HepG2 (cell line): ENCODE results near the gene ZFHX3. TPM values are rescaled to one million over a fixed set of nuclear protein-coding genes. Genes with fewer than 3 reads are reported as not detected.

Source experiments
- KLF15 ChIP-seq: sonication (generic); formaldehyde crosslinking; IDR thresholded peaks from 2 replicates; pipeline ENCODE4 v1.8.1; 2023; ENCODE audit warnings: borderline replicate concordance, mild to moderate bottlenecking, inconsistent platforms, missing genetic modification reagents, mixed read lengths
- STAT6 ChIP-seq: sonication (generic); formaldehyde crosslinking; IDR thresholded peaks from 2 replicates; pipeline ENCODE4 v1.4.0; 2020; ENCODE audit warnings: missing genetic modification reagents, mild to moderate bottlenecking, borderline replicate concordance
- ZC3H13 ChIP-seq: sonication (generic); formaldehyde crosslinking; IDR thresholded peaks from 2 replicates; pipeline ENCODE4 v1.8.1; 2023; ENCODE audit warnings: mild to moderate bottlenecking, missing genetic modification reagents, moderate library complexity
- ZNF18 ChIP-seq: sonication (generic); formaldehyde crosslinking; IDR thresholded peaks from 2 replicates; pipeline ENCODE4 v1.8.0; 2022; ENCODE audit warnings: mild to moderate bottlenecking, missing genetic modification reagents; ENCODE audit not compliant: insufficient replicate concordance
- polyA plus RNA-seq, 8 experiments: library from polyadenylated mRNA; depleted of rRNA in 3 of 8; stranded (reverse) in 7 of 8; unstranded in 1 of 8; fragments of >200 nt; fragmentation: Illumina TruSeq in 4 of 8; extraction: Trizol in 4 of 8; gene quantifications; 2 replicates each; pipeline versions ENCODE4 v1.2.1 to v1.2.3, GENCODE V29; 2011 to 2016; ENCODE audit warnings: low read depth in 4 of 8, missing spikeins in 1 of 8, mixed read lengths in 1 of 8; ENCODE audit not compliant: insufficient read depth in 1 of 8
- total RNA-seq, 5 experiments: library from RNA; depleted of rRNA; stranded (reverse); fragments of >200 nt; fragmentation: Illumina TruSeq; extraction: Trizol; gene quantifications; 2 replicates each; pipeline ENCODE4 v1.2.3, GENCODE V29; 2016; ENCODE audit warnings: low read depth in 1 of 5
- TF ChIP-seq, protein P1 (sequence below): sonication (generic); formaldehyde crosslinking; IDR thresholded peaks from 2 replicates; pipeline ENCODE4 v1.4.0; 2020; ENCODE audit warnings: missing genetic modification reagents, mild to moderate bottlenecking, borderline replicate concordance

ZFHX3 gene
- total and polyA plus RNA-seq, 2 of the 13 experiments (the other 11 are each of a cell fraction or from before 2014, with no cell fraction given): 5.0 to 6.0 TPM

DNA sequence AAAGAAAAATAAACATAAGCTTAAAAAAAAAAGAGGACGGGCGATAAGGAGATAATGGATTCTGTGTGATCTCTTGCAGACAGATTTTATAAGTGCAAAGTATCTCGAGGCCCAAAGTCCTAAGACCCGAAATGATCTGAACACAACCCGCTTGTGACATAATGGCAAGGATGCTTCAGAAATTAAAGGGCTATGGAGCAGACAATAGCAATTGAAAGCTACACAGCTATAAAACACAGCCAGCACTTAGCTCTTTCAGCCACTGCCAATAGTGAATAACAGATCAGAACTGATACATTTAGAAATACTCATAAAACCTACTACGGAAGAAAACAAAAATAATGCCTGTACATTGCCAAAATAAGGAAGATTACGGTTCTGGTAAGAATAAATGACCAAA, 117.5 kb downstream of the ZFHX3 start (continued):
- TF ChIP-seq, protein P1, sequence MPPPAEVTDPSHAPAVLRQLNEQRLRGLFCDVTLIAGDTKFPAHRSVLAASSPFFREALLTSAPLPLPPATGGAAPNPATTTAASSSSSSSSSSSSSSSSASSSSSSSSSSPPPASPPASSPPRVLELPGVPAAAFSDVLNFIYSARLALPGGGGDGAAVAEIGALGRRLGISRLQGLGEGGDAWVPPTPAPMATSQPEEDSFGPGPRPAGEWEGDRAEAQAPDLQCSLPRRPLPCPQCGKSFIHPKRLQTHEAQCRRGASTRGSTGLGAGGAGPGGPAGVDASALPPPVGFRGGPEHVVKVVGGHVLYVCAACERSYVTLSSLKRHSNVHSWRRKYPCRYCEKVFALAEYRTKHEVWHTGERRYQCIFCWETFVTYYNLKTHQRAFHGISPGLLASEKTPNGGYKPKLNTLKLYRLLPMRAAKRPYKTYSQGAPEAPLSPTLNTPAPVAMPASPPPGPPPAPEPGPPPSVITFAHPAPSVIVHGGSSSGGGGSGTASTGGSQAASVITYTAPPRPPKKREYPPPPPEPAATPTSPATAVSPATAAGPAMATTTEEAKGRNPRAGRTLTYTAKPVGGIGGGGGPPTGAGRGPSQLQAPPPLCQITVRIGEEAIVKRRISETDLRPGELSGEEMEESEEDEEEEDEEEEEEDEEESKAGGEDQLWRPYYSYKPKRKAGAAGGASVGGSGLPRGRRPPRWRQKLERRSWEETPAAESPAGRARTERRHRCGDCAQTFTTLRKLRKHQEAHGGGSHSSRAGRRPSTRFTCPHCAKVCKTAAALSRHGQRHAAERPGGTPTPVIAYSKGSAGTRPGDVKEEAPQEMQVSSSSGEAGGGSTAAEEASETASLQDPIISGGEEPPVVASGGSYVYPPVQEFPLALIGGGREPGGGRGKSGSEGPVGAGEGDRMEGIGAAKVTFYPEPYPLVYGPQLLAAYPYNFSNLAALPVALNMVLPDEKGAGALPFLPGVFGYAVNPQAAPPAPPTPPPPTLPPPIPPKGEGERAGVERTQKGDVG (CRISPR knock-in tag): no peak
- TF ChIP-seq ZC3H13 (no peak), STAT6 (no peak), KLF15 (CRISPR knock-in tag) (no peak), ZNF18 (no peak)
